H1 (cell line): Measurements from ENCODE around the gene GALNT17. TPM values are rescaled to one million over a fixed set of nuclear protein-coding genes. Genes with fewer than 3 reads are reported as not detected.

Experiments used
- CTCF ChIA-PET: fragments of 300-600 bp; sonication (Branson Sonifier 250); formaldehyde crosslinking; loops from one replicate; lab custom pipeline; 2021; ENCODE audit not compliant: partially characterized antibody; lab: Charles Lee
- POLR2A ChIA-PET: fragments of 300-600 bp; sonication (Branson Sonifier 250); formaldehyde crosslinking; loops from one replicate; lab custom pipeline; 2021; ENCODE audit warnings: inconsistent platforms; ENCODE audit not compliant: partially characterized antibody; lab: Charles Lee
- DNase-seq, 2 experiments: peaks; one replicate each; pipeline versions ENCODE4 v3.0.0 to v3.0.0-alpha.2; 2010 to 2022; ENCODE audit warnings: low spot score in 2 of 2, low read depth in 1 of 2, mixed read lengths in 1 of 2
- FAIRE-seq: peaks from 2 replicates; lab custom pipeline; 2011; peaks lifted over from hg19 to GRCh38; lab: Jason Lieb, UNC
- H2AFZ ChIP-seq: 2 replicates; pipeline ENCODE4 v1.8.1; 2012; ENCODE audit warnings: low read length, inconsistent platforms
- H2AK5ac ChIP-seq: 2 replicates; pipeline ENCODE4 v1.6.1; 2013; ENCODE audit warnings: low read depth, low read length
- H2BK120ac ChIP-seq: replicated peaks from 2 replicates; pipeline ENCODE3; 2013; ENCODE audit warnings: low read depth, low read length, inconsistent platforms
- H2BK12ac ChIP-seq: 2 replicates; pipeline ENCODE4 v1.6.1; 2013; ENCODE audit warnings: low read depth, low read length
- H2BK15ac ChIP-seq: 2 replicates; pipeline ENCODE4 v1.6.1; 2013; ENCODE audit warnings: low read length
- H2BK20ac ChIP-seq: 2 replicates; pipeline ENCODE4 v1.6.1; 2013; ENCODE audit warnings: low read length
- H2BK5ac ChIP-seq: 2 replicates; pipeline ENCODE4 v1.6.1; 2013; ENCODE audit warnings: low read depth, low read length
- H3K14ac ChIP-seq: 2 replicates; pipeline ENCODE4 v1.6.1; 2013; ENCODE audit warnings: inconsistent platforms; ENCODE audit not compliant: insufficient read length
- H3K18ac ChIP-seq: 2 replicates; pipeline ENCODE4 v1.6.1; 2013; ENCODE audit warnings: low read length; ENCODE audit errors: extremely low read depth
- H3K23ac ChIP-seq: 2 replicates; pipeline ENCODE4 v1.6.1; 2013; ENCODE audit warnings: inconsistent platforms; ENCODE audit not compliant: insufficient read length
- H3K23me2 ChIP-seq: 2 replicates; pipeline ENCODE4 v1.6.1; 2013; ENCODE audit warnings: low read depth, low read length
- H3K27ac ChIP-seq: 2 replicates; pipeline ENCODE4 v1.6.1; 2011; ENCODE audit warnings: low read depth, low read length, inconsistent platforms
- H3K27me3 ChIP-seq, 4 experiments: replicated peaks in 1 of 4; 1 replicate in 1 of 4; 2 replicates in 3 of 4; pipeline versions ENCODE4 v1.6.1 to v1.8.1; 2011 to 2013; ENCODE audit warnings: low read length in 3 of 4, mild to moderate bottlenecking in 3 of 4, inconsistent platforms in 2 of 4, mixed read lengths in 2 of 4, moderate library complexity in 1 of 4; ENCODE audit not compliant: control insufficient read depth in 3 of 4, insufficient read depth in 3 of 4; ENCODE audit errors: extremely low read depth in 1 of 4
- H3K36me3 ChIP-seq, 4 experiments: 2 replicates each; pipeline versions ENCODE4 v1.6.1 to v1.8.1; 2011 to 2013; ENCODE audit warnings: mild to moderate bottlenecking in 4 of 4, low read length in 3 of 4, moderate library complexity in 2 of 4, control low read depth in 1 of 4, inconsistent platforms in 1 of 4; ENCODE audit not compliant: insufficient read depth in 4 of 4, control insufficient read depth in 2 of 4
- H3K4ac ChIP-seq: replicated peaks from 2 replicates; pipeline ENCODE3; 2013; ENCODE audit warnings: low read length, low read depth, mixed read lengths, inconsistent platforms; ENCODE audit not compliant: insufficient read length
- H3K4me1 ChIP-seq, 4 experiments: replicated peaks in 1 of 4; 1 replicate in 1 of 4; 2 replicates in 3 of 4; pipeline versions ENCODE4 v1.6.1 to v1.8.1; 2011 to 2013; ENCODE audit warnings: low read length in 3 of 4, inconsistent platforms in 2 of 4, mixed read lengths in 1 of 4; ENCODE audit not compliant: insufficient read depth in 4 of 4, control insufficient read depth in 3 of 4
- H3K4me2 ChIP-seq, 2 experiments: 2 replicates each; pipeline versions ENCODE4 v1.6.1 to v1.8.1; 2011 to 2013; ENCODE audit warnings: low read depth in 2 of 2, low read length in 2 of 2, control low read depth in 1 of 2, inconsistent platforms in 1 of 2, mild to moderate bottlenecking in 1 of 2; ENCODE audit not compliant: insufficient read depth in 1 of 2
- H3K4me3 ChIP-seq, 4 experiments: fragments of 200-600, 300-600 bp in 1 of 4; sonication (generic), shearing (Covaris generic), sonication (Bioruptor Twin) in 1 of 4; 2 replicates each; pipeline versions ENCODE4 v1.5.1 to v1.8.1; 2011 to 2016; ENCODE audit warnings: low read length in 4 of 4, low read depth in 3 of 4, control low read depth in 2 of 4, inconsistent platforms in 2 of 4, mild to moderate bottlenecking in 2 of 4, mixed read lengths in 1 of 4, moderate library complexity in 1 of 4; ENCODE audit not compliant: insufficient read depth in 2 of 4; ENCODE audit errors: extremely low read depth in 1 of 4
- H3K56ac ChIP-seq: replicated peaks from 2 replicates; pipeline ENCODE3; 2013; ENCODE audit warnings: low read depth, mild to moderate bottlenecking, mixed read lengths, low read length, inconsistent platforms; ENCODE audit not compliant: insufficient read length
- H3K79me1 ChIP-seq: 2 replicates; pipeline ENCODE4 v1.6.1; 2013; ENCODE audit warnings: low read depth, low read length, control low read depth
- H3K79me2 ChIP-seq, 2 experiments: 2 replicates each; pipeline versions ENCODE4 v1.6.1 to v1.8.1; 2012 to 2013; ENCODE audit warnings: low read length in 2 of 2, mild to moderate bottlenecking in 2 of 2, inconsistent platforms in 1 of 2; ENCODE audit not compliant: insufficient read depth in 2 of 2, control insufficient read depth in 1 of 2
- H3K9ac ChIP-seq, 4 experiments: replicated peaks in 1 of 4; 1 replicate in 1 of 4; 2 replicates in 3 of 4; pipeline versions ENCODE4 v1.6.1 to v1.8.1; 2011 to 2013; ENCODE audit warnings: low read depth in 3 of 4, low read length in 3 of 4, control low read depth in 2 of 4, mild to moderate bottlenecking in 2 of 4, moderate library complexity in 2 of 4, inconsistent platforms in 1 of 4; ENCODE audit errors: extremely low read depth in 1 of 4
- H3K9me3 ChIP-seq, 2 experiments: 2 replicates each; pipeline versions ENCODE4 v1.6.1 to v1.8.1; 2012 to 2013; ENCODE audit warnings: mild to moderate bottlenecking in 2 of 2, moderate library complexity in 2 of 2, control low read depth in 1 of 2, inconsistent platforms in 1 of 2, low read depth in 1 of 2, low read length in 1 of 2, mixed read lengths in 1 of 2; ENCODE audit not compliant: insufficient read depth in 2 of 2
- H4K20me1 ChIP-seq, 2 experiments: replicated peaks in 1 of 2; 2 replicates each; pipeline versions ENCODE3 to v1.8.1; 2011 to 2013; ENCODE audit warnings: inconsistent platforms in 2 of 2, low read length in 2 of 2, mild to moderate bottlenecking in 1 of 2; ENCODE audit not compliant: insufficient read depth in 2 of 2, control insufficient read depth in 1 of 2
- H4K5ac ChIP-seq: 2 replicates; pipeline ENCODE4 v1.6.1; 2013; ENCODE audit warnings: low read length, low read depth, mixed read lengths, inconsistent platforms; ENCODE audit not compliant: insufficient read length
- H4K8ac ChIP-seq: 2 replicates; pipeline ENCODE4 v1.8.0; 2013; ENCODE audit warnings: mild to moderate bottlenecking, moderate library complexity, low read length, inconsistent platforms; ENCODE audit not compliant: insufficient read depth; ENCODE audit errors: extremely low read depth
- H4K91ac ChIP-seq: replicated peaks from 2 replicates; pipeline ENCODE3; 2013; ENCODE audit warnings: low read length, mixed read lengths, inconsistent platforms; ENCODE audit not compliant: insufficient read length
- CBX5 ChIP-seq: fragments of 300-800, 300-1000 bp; sonication (generic); IDR thresholded peaks from 2 replicates; pipeline ENCODE4 v1.7.1; 2016; ENCODE audit warnings: antibody characterized with exemption, low read length, low read depth
- CTCF ChIP-seq, 3 experiments: IDR thresholded peaks; 1 replicate in 2 of 3; 2 replicates in 1 of 3; pipeline versions ENCODE4 v1.5.1 to v1.6.1; 2011; ENCODE audit warnings: low read length in 3 of 3, mild to moderate bottlenecking in 3 of 3, inconsistent platforms in 2 of 3, low read depth in 1 of 3, moderate library complexity in 1 of 3; ENCODE audit not compliant: insufficient read depth in 1 of 3; ENCODE audit errors: control extremely low read depth in 1 of 3
- NRF1 ChIP-seq: IDR thresholded peaks from 2 replicates; pipeline ENCODE4 v1.6.1; 2011; ENCODE audit warnings: mild to moderate bottlenecking, low read depth, low read length, improper control_type of control experiment
- WGBS, 2 experiments: shearing (Covaris generic) in 1 of 2; methylation state at CpG; one replicate each; pipeline versions ENCODE4 v1.1.6 to v1.1.7; 2013 to 2015; ENCODE audit warnings: low lambda C conversion rate in 2 of 2, mixed read lengths in 2 of 2, inconsistent platforms in 1 of 2, low coverage in 1 of 2, missing lambda C conversion rate in 1 of 2; ENCODE audit not compliant: insufficient replicate concordance in 2 of 2, insufficient coverage in 1 of 2, insufficient read length in 1 of 2; ENCODE audit errors: extremely low coverage in 1 of 2, missing lambda C conversion rate in 1 of 2; 5-methylcytosine and 5-hydroxymethylcytosine counted together
- polyA plus RNA-seq, 7 experiments: library from polyadenylated mRNA; depleted of rRNA in 3 of 7; stranded (reverse) in 5 of 7; unstranded in 2 of 7; fragments of >200 nt in 5 of 7; fragments of 200-250 nt in 2 of 7; gene quantifications; 1 replicate in 5 of 7; 2 replicates in 1 of 7; 4 replicates in 1 of 7; pipeline versions ENCODE4 v1.2.1 to v1.2.3, GENCODE V29; 2011 to 2013; ENCODE audit warnings: missing spikeins in 2 of 7, mixed read lengths in 2 of 7
- total RNA-seq: library from RNA; stranded (reverse); fragmentation: NEBNext Ultra II Directional; extraction: Animal tissue kit (Norgen Biotek cat#: 25700); gene quantifications from 2 replicates; pipeline ENCODE4 v1.2.1, GENCODE V29; 2021

Gene GALNT17
- total and polyA plus RNA-seq, 2 of the 8 experiments (the other 6 are each of a cell fraction or from before 2014, with no cell fraction given): 37.7 to 47.0 TPM

DNA sequence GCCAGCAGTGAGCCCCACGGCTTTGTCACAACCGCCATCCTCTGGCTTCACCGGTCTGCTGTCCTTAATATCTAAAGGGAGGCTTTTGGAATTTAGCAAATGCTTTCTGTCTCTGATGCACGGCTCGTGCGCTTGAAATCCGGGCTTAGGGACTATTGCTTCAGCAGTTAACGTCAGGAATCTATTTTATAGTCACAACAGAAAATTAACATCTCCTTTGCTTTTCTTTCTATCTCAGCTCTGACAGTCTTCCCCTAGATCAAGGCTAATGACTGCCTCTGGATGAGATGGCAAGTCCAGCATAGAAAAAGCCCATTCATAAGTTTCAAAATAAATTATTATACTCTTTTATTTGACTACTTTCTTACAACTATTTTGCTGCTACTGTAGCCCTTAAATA is 423.8 kb downstream of the GALNT17 start:
- no peak overlapping the region for H2AK5ac ChIP-seq
- ChIA-PET POLR2A (no interaction called here), CTCF (interaction anchor here (0.7 to 1.5 kb wide), 3 partner anchors 11 to 184 kb away, joined by 3 read pairs; no protein-coding TSS in a partner anchor)
- H2BK5ac ChIP-seq: no peak overlapping the region
- no peak overlapping the region for H3K27ac ChIP-seq
- DNase-seq: no peak
- H3K4me1 ChIP-seq: peaks cover 2 to 9% (median 7%) of the 10 kb centered on the region in 4 experiments; a peak in 5 of 7 replicates
- no peak overlapping the region for H2BK15ac ChIP-seq
- no peaks in the 10 kb centered on the region for H4K20me1 ChIP-seq
- no peak overlapping the region for H3K23ac ChIP-seq
- H4K8ac ChIP-seq: no peak overlapping the region
- H3K56ac ChIP-seq: no peak overlapping the region
- no peak overlapping the region for H3K4ac ChIP-seq
- no peaks in the 10 kb centered on the region for H3K23me2 ChIP-seq
- H3K79me1 ChIP-seq: no peaks in the 10 kb centered on the region; the same call in 1 of the 2 replicates
- no peaks in the 10 kb centered on the region for H3K79me2 ChIP-seq
- no peak overlapping the region for H2BK12ac ChIP-seq
- no peaks in the 10 kb centered on the region; a peak in 1 of 8 replicates for H3K36me3 ChIP-seq
- 91% methylated on average over 8 of the region's 8 CpGs; no CpG with 5 or more reads in 1 of the 2 experiments for WGBS, 2 experiments
- no peaks in the 10 kb centered on the region for H3K27me3 ChIP-seq
- no peak overlapping the region for H3K9ac ChIP-seq
- H4K5ac ChIP-seq: no peak overlapping the region
- H3K18ac ChIP-seq: no peak overlapping the region
- no peak overlapping the region for H2AFZ ChIP-seq
- TF ChIP-seq NRF1 (no peak), CBX5 (no peak), CTCF (IDR thresholded peaks at IDR 0.05; ENCODE audit: control extremely low read depth in 1 of 3, insufficient read depth in 1 of 3, low read depth in 1 of 3, low read length in 3 of 3) (no peak)
- TF ChIP-seq, all 59 proteins: peak for 0
- Histone ChIP-seq H3K9me3 (peaks cover 2 to 3% of the 10 kb centered on the region in 2 experiments; a peak in 1 of 4 replicates), H3K14ac (no peak overlapping the region), H3K4me3 (no peak overlapping the region), H3K4me2 (no peak overlapping the region), H4K91ac (no peak overlapping the region), H2BK120ac (no peak overlapping the region), H2BK20ac (no peak overlapping the region)
- FAIRE-seq: no peak
